NCI-H748 (cell line): ENCODE data around the gene TSPAN13.

ENCODE experiments used
- DNase-seq: peaks from one replicate; lab custom pipeline; 2025; ENCODE audit not compliant: unreplicated experiment; lab: John Stamatoyannopoulos, UW

Gene TSPAN13

GRCh38 chr7:16810573-16810972 lies 57.0 kb downstream of the TSPAN13 start:
- DNase-seq: peak; percentile 15

GRCh38 chr7:16811551-16811950 lies 58.0 kb downstream of the TSPAN13 start:
- no peak for DNase-seq

GRCh38 chr7:16812542-16813231 lies 59.1 kb downstream of the TSPAN13 start:
- DNase-seq: no peak

- no peak for DNase-seq
Measured at GRCh38 chr7:16813232-16813616, 59.7 kb downstream of the TSPAN13 start.

GRCh38 chr7:16815001-16815400 lies 61.4 kb downstream of the TSPAN13 start:
- no peak for DNase-seq

GRCh38 chr7:16816824-16817223 lies 63.3 kb downstream of the TSPAN13 start:
- no peak for DNase-seq

GRCh38 chr7:16817536-16817935 lies 64.0 kb downstream of the TSPAN13 start:
- no peak for DNase-seq

GRCh38 chr7:16818732-16819131 lies 65.2 kb downstream of the TSPAN13 start:
- DNase-seq: no peak

GRCh38 chr7:16822029-16822428 lies 68.5 kb downstream of the TSPAN13 start:
- no peak for DNase-seq

GRCh38 chr7:16826060-16826459 lies 72.5 kb downstream of the TSPAN13 start:
- no peak for DNase-seq

- no peak for DNase-seq
Measured at GRCh38 chr7:16833373-16833772, 79.8 kb downstream of the TSPAN13 start.
